ENCODE data around the gene MAX.
"Not testable (repeated sequence)": the region's sequence is repeated elsewhere in the genome, so short reads cannot be mapped to it uniquely, and the experiment has no call there.

Gene MAX

DNA sequence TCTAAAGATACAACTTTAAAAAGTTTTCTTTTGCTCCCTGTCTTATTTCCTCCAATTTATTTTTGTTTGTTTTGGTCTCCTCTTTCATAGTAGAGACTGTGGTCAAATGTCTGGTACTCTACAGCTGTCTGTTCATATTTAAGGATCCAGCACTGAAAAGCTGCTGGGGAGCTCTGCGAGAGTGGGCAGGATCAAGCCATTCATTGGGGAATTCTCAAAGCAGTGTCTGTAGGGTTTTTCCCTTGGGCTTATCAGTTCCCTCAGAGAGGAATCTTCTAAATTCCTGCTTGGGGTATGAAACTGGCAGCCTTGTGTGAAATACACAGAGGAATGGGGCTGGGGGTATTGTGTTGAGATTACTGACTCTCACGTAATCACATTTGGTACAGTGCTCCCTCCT is 63.4 kb downstream of the MAX start:
- no peak for DNase-seq (ENCODE audit: low read depth in 2 of 2)

DNA sequence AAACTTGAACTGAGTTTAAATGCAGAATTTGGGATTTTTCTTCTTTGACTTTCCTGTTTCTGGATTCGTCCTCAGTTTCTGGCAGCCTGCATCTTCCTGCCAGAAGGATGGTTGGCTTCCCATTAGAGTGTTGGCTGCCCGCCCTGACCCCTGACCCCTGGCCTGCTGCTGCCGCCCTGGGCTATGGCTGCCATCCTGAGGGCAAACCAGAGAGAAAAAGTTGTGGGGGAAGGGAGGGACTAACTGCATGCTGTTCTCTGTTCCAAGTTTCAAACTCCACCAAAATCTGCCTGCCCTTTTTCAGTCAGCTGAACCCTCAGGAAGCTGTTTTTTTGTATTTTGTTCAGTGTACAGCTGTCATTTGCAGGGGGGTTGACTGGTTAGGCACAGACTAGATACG is 67.3 kb downstream of the MAX start:
- DNase-seq (ENCODE audit: low read depth in 2 of 2), result no peak

DNA sequence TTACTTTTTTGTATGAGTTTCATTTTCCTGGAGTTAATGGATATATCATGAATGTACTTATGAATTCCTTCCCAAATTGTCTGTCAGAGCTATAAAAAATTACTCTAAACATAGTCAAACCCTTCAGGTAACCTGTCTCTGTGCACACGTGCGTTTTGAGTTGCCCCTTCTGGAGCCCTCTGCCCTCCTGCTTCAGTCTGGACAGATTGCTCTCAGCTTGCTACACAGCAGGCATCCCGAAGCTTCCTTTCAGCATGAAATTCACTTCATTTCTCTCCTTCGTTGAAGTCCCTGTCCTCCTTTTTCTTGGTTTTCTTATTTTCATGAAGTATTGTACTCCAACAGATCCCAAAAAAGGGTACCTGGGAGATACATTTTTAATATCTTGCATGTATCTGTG is 68.3 kb downstream of the MAX start:
- DNase-seq (ENCODE audit: low read depth in 2 of 2), result no peak

DNA sequence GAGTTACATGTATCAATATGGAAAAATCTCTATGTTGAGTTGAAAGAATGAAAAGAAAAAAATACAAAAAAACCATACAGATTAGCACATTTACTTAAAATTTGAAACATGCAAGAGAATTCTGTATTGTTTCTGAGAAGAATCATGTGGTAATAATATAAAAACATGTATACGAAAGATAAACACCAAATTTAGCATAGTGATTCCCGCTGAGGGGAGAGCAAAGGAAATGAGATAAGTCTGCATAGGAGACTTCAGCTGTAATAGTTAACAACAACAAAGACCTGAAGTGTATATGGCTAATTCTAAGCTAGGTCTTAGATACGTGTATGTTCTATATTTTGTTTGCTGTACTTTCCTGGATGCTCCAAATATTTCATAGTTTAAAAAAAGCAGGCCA is 69.1 kb downstream of the MAX start:
- DNase-seq (ENCODE audit: low read depth in 2 of 2), result no peak

DNA sequence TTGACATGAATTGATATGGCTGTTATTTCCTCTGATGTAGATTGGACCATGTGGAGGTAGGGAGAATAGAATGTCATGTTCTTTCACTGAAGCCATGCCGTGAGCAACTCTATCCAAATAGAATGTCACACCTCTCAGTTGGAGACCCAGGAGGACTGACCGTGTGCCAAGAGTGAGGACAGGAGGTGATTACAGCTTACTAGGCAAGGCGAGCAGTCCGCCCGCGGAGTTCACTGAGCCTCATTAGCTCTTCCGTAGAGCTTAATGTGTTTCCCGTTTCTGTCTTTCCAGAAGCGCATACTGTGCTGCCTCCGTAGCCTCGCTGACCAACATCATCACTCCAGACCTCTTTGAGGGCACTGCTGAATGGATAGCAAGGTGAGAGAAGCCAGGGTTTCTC is 70.0 kb downstream of the MAX start:
- DNase-seq (ENCODE audit: low read depth in 2 of 2), result no peak

DNA sequence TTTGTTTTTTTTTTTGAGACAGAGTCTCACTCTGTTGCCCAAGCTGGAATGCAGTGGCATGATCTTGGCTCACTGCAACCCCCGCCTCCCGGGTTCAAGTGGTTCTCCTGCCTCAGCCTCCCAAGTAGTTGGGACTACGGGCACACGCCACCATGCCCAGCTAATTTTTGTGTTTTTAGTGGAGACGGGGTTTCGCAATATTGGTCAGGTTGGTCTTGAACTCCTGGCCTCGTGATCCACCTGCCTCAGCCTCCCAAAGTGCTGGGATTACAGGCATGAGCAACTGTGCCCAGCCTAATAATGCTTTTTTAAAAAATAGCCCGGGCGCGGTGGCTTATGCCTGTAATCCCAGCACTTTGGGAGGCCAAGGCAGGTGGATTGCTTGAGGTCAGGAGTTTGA is 71.0 kb downstream of the MAX start:
- not testable (repeated sequence) for DNase-seq (ENCODE audit: low read depth in 2 of 2)

DNA sequence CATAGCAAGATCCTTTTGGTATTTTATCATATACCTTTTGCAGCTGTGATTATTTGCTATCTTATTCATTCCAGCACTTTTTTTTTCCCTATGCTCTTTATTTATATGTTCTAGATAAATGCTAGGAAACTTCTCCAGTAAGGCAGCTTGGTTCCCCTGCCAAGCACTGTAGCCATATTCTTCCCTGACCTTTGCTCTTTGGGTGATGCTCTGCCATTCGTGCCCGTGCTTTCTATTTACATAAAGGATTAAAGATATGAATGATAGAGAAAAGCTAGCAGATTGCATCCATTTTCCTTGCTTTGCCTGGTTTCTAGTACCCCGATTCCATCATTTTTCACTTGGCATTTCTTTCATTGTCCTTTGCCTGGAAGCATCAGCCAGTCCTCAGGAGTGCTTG is 73.4 kb downstream of the MAX start:
- DNase-seq (ENCODE audit: low read depth in 2 of 2), result no peak

DNA sequence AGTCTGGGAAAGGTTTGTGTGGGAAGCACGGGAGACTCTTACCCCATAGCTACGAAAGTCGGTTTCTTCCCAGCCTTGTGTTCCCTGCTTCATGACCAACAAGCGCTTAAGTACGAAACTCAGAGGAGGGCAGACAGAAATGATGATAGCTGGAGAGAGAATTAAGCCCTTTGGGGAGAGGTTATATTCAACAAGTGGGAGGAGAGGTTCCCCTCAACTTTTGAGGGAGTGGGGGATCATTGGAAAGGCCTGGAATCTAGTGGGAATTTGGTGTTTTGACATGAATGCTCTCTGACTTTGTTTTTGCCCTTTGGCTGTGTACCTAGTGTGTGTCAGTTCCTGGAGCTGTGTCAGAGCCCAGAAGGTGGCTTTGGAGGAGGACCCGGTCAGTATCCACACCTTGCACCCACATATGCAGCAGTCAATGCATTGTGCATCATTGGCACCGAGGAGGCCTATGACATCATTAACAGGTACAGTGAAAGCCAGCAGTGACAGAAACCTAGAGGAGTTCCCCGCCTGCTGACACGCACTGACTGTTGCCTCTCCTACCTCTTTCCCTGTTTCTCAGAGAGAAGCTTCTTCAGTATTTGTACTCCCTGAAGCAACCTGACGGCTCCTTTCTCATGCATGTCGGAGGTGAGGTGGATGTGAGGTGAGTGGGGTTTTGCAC is 75.1 kb downstream of the MAX start:
- no peak for DNase-seq (ENCODE audit: low read depth in 2 of 2)

DNA sequence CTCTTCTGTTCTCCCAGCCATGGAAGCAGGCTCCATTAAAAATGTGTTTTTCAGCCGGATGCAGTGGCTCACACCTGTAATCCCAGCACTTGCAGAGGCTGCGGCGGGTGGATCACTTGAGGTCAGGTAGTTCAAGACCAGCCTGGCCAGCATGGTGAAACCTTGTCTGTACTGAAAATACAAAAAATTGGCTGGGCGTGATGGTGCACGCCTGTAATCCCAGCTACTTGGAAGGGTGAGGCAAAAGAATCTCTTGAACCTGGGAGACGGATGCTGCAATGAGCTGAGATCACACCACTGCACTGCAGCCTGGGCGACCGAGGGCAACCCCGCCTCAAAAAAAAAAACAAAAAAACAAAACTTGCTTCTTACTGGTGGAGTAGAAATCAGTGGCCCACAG is 75.8 kb downstream of the MAX start:
- no peak for DNase-seq (ENCODE audit: low read depth in 2 of 2)

DNA sequence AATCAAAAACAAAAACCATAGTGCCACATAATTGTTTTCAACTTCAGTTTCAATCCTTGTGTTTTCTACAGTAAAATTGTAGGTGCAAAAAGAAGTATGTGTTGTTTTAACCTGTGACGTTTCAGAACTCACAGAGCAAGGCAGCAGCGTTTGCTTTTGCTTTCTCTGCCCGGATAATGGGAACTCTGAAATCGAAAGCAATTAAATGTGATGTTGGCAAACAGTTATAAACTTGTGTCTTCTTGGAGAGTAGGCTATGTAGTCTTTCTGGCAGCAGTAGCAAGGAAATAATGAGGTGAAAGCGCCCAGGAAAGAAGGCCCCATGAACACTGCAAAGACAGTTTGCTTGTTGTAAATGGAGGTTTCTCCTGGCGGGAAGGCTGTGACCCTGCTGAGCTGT is 76.5 kb downstream of the MAX start:
- no peak for DNase-seq (ENCODE audit: low read depth in 2 of 2)
